ENCODE measurements around the gene MLLT3. TPM values are rescaled to one million over a fixed set of nuclear protein-coding genes. Genes with fewer than 3 reads are reported as not detected.
A peak's percentile ranks its signal among the peaks of the same experiment; 100 is the strongest.

Gene MLLT3
- total RNA-seq, 2 experiments from 2014 or later, result 42.5 to 49.2 TPM

- Mint-ChIP-seq H3K9me3 (ENCODE audit: low read depth) (peaks cover 4% of the 10 kb centered on the region), H3K27ac (no peak overlapping the region), H3K4me1 (peaks cover 13% of the 10 kb centered on the region), H3K27me3 (no peaks in the 10 kb centered on the region), H3K4me3 (no peak overlapping the region), H3K36me3 (ENCODE audit: low read depth) (no peaks in the 10 kb centered on the region)
- intact Hi-C loops (cut with DNase I, micrococcal nuclease), result loop anchor here in 1 of 2 experiments (10.0 kb wide), 1 partner anchor 119 kb away; no protein-coding TSS in a partner anchor
- DNase-seq (no peak), ATAC-seq (no peak)
- ChIA-PET CTCF (interaction anchor here (0.6 to 1.3 kb wide), 2 partner anchors 22 to 539 kb away, joined by 3 to 4 read pairs; no protein-coding TSS in a partner anchor), POLR2A (no interaction called here)
These were observed 288.3 kb downstream of the MLLT3 start for GRCh38 chr9:20333991-20334390.

- intact Hi-C loops (cut with DNase I, micrococcal nuclease), result loop anchor here (1.0 to 10.0 kb wide), 4 partner anchors 16 to 355 kb away; no protein-coding TSS in a partner anchor
- no peak overlapping the region for H3K4me3 Mint-ChIP-seq
These were observed 291.1 kb downstream of the MLLT3 start for GRCh38 chr9:20331095-20331685.

GRCh38 chr9:20330688-20331087, 291.6 kb downstream of the MLLT3 start:
- DNase-seq (no peak), ATAC-seq (no peak)
- intact Hi-C loops (cut with DNase I, micrococcal nuclease), result loop anchor here (1.0 to 10.0 kb wide), 4 partner anchors 15 to 354 kb away; no protein-coding TSS in a partner anchor
- no peaks in the 10 kb centered on the region for H3K36me3 Mint-ChIP-seq (ENCODE audit: low read depth)
- CTCF ChIA-PET, result no interaction called here
- peaks cover 13% of the 10 kb centered on the region for H3K4me1 Mint-ChIP-seq
- H3K27ac Mint-ChIP-seq, result no peak overlapping the region
- H3K27me3 Mint-ChIP-seq, result no peaks in the 10 kb centered on the region
- POLR2A ChIA-PET, result no interaction called here
- no peaks in the 10 kb centered on the region for H3K9me3 Mint-ChIP-seq (ENCODE audit: low read depth)
- no peak overlapping the region for H3K4me3 Mint-ChIP-seq

More at GRCh38 chr9:20331095-20331685, 291.1 kb downstream of the MLLT3 start:
- DNase-seq, result no peak
- H3K9me3 Mint-ChIP-seq (ENCODE audit: low read depth), result no peaks in the 10 kb centered on the region
- H3K27me3 Mint-ChIP-seq, result no peaks in the 10 kb centered on the region
- ATAC-seq, result peak; percentile 93
- H3K36me3 Mint-ChIP-seq (ENCODE audit: low read depth), result no peaks in the 10 kb centered on the region
- CTCF ChIA-PET, result no interaction called here
- POLR2A ChIA-PET, result no interaction called here
- H3K4me1 Mint-ChIP-seq, result peaks cover 13% of the 10 kb centered on the region
- no peak overlapping the region for H3K27ac Mint-ChIP-seq

- CTCF ChIA-PET, result no interaction called here
- peaks cover 8% of the 10 kb centered on the region for H3K36me3 Mint-ChIP-seq (ENCODE audit: low read depth)
- H3K4me1 Mint-ChIP-seq, result peaks cover 42% of the 10 kb centered on the region
- ATAC-seq, result no peak
- intact Hi-C loops (cut with DNase I, micrococcal nuclease), result no loop called here
- DNase-seq, result no peak
- no peak overlapping the region for H3K4me3 Mint-ChIP-seq
- H3K27ac Mint-ChIP-seq, result no peak overlapping the region
- POLR2A ChIA-PET, result interaction anchor here (0.6 kb wide), 1 partner anchor 635 kb away, joined by 3 read pairs; no protein-coding TSS in a partner anchor
- no peaks in the 10 kb centered on the region for H3K27me3 Mint-ChIP-seq
- peaks cover 2% of the 10 kb centered on the region for H3K9me3 Mint-ChIP-seq (ENCODE audit: low read depth)
These were observed 295.8 kb downstream of the MLLT3 start for GRCh38 chr9:20326516-20326915.

- Mint-ChIP-seq H3K4me1 (peaks cover 49% of the 10 kb centered on the region), H3K27ac (no peak overlapping the region), H3K36me3 (ENCODE audit: low read depth) (peaks cover 8% of the 10 kb centered on the region), H3K4me3 (no peak overlapping the region), H3K27me3 (no peaks in the 10 kb centered on the region), H3K9me3 (ENCODE audit: low read depth) (peaks cover 2% of the 10 kb centered on the region)
- ATAC-seq (no peak), DNase-seq (no peak)
- intact Hi-C loops (cut with DNase I, micrococcal nuclease), result no loop called here
- ChIA-PET POLR2A (no interaction called here), CTCF (interaction anchor here (0.6 kb wide), 1 partner anchor 133 kb away, joined by 3 read pairs; no protein-coding TSS in a partner anchor)
These were observed 297.3 kb downstream of the MLLT3 start for GRCh38 chr9:20325008-20325407.

- H3K4me1 Mint-ChIP-seq, result peaks cover 71% of the 10 kb centered on the region
- CTCF ChIA-PET, result interaction anchor here (0.5 to 1.9 kb wide), 7 partner anchors 15 to 429 kb away, joined by 3 to 7 read pairs (median 4); no protein-coding TSS in a partner anchor
- peak overlapping the region; percentile 88 for H3K27ac Mint-ChIP-seq
These were observed 300.1 kb downstream of the MLLT3 start for GRCh38 chr9:20322212-20322611.

GRCh38 chr9:20321423-20322082, 300.7 kb downstream of the MLLT3 start:
- ATAC-seq (peak; percentile 79), DNase-seq (peak; percentile 71)
- peaks cover 76% of the 10 kb centered on the region for H3K4me1 Mint-ChIP-seq
- H3K27me3 Mint-ChIP-seq, result no peaks in the 10 kb centered on the region
- H3K4me3 Mint-ChIP-seq, result no peak overlapping the region
- intact Hi-C loops (cut with DNase I, micrococcal nuclease), result loop anchor here (2.0 to 5.0 kb wide), 4 partner anchors 33 to 776 kb away; partner anchors contain the start of gene MLLT3 (in 1 of the 2)
- H3K36me3 Mint-ChIP-seq (ENCODE audit: low read depth), result peaks cover 11% of the 10 kb centered on the region
- CTCF ChIA-PET, result interaction anchor here (0.5 to 1.9 kb wide), 8 partner anchors 14 to 458 kb away, joined by 3 to 7 read pairs (median 4); no protein-coding TSS in a partner anchor
- H3K9me3 Mint-ChIP-seq (ENCODE audit: low read depth), result peaks cover 2% of the 10 kb centered on the region
- POLR2A ChIA-PET, result interaction anchor here (0.7 to 0.9 kb wide), 2 partner anchors 36 to 300 kb away, joined by 3 read pairs; partner anchors contain the start of gene MLLT3
- H3K27ac Mint-ChIP-seq, result peak overlapping the region; percentile 88

More at GRCh38 chr9:20322212-20322611, 300.1 kb downstream of the MLLT3 start:
- Mint-ChIP-seq H3K27me3 (no peaks in the 10 kb centered on the region), H3K9me3 (ENCODE audit: low read depth) (peaks cover 2% of the 10 kb centered on the region), H3K36me3 (ENCODE audit: low read depth) (peaks cover 8% of the 10 kb centered on the region), H3K4me3 (no peak overlapping the region)
- intact Hi-C loops (cut with DNase I, micrococcal nuclease), result loop anchor here in 1 of 2 experiments (5.0 kb wide), 1 partner anchor 775 kb away; no protein-coding TSS in a partner anchor
- POLR2A ChIA-PET, result no interaction called here
- ATAC-seq (no peak), DNase-seq (no peak)

- H3K9me3 Mint-ChIP-seq (ENCODE audit: low read depth), result peaks cover 2% of the 10 kb centered on the region
- POLR2A ChIA-PET, result interaction anchor here (0.9 kb wide), 1 partner anchor 301 kb away, joined by 3 read pairs; the partner anchor contains the start of gene MLLT3
- intact Hi-C loops (cut with DNase I, micrococcal nuclease), result loop anchor here (1.0 to 5.0 kb wide), 5 partner anchors 34 to 776 kb away; partner anchors contain the start of gene MLLT3 (in 1 of the 2)
- H3K4me3 Mint-ChIP-seq, result no peak overlapping the region
- no peaks in the 10 kb centered on the region for H3K27me3 Mint-ChIP-seq
- DNase-seq, result no peak
- CTCF ChIA-PET, result interaction anchor here (0.7 to 1.9 kb wide), 4 partner anchors 10 to 459 kb away, joined by 3 to 7 read pairs (median 4); no protein-coding TSS in a partner anchor
- peaks cover 82% of the 10 kb centered on the region for H3K4me1 Mint-ChIP-seq
- peak overlapping the region; percentile 88 for H3K27ac Mint-ChIP-seq
- no peak for ATAC-seq
- H3K36me3 Mint-ChIP-seq (ENCODE audit: low read depth), result peaks cover 11% of the 10 kb centered on the region
These were observed 301.4 kb downstream of the MLLT3 start for GRCh38 chr9:20320921-20321320.

- peak overlapping the region; percentile 29 for H3K27ac Mint-ChIP-seq
- H3K4me1 Mint-ChIP-seq, result peaks cover 90% of the 10 kb centered on the region
- ChIA-PET CTCF (interaction anchor here (0.7 to 0.9 kb wide), 3 partner anchors 9 to 35 kb away, joined by 3 to 4 read pairs (median 4); no protein-coding TSS in a partner anchor), POLR2A (interaction anchor here (0.6 kb wide), 1 partner anchor 9 kb away, joined by 3 read pairs; no protein-coding TSS in a partner anchor)
- H3K9me3 Mint-ChIP-seq (ENCODE audit: low read depth), result no peaks in the 10 kb centered on the region
- H3K4me3 Mint-ChIP-seq, result no peak overlapping the region
- H3K36me3 Mint-ChIP-seq (ENCODE audit: low read depth), result peaks cover 11% of the 10 kb centered on the region
- no peaks in the 10 kb centered on the region for H3K27me3 Mint-ChIP-seq
- intact Hi-C loops (cut with DNase I, micrococcal nuclease), result loop anchor here (1.0 to 5.0 kb wide), 8 partner anchors 35 to 778 kb away; partner anchors contain the start of gene MLLT3 (in 1 of the 2)
- DNase-seq (peak; percentile 52), ATAC-seq (peak; percentile 74)
These were observed 302.5 kb downstream of the MLLT3 start for GRCh38 chr9:20319641-20320337.

- H3K4me1 Mint-ChIP-seq, result peaks cover 88% of the 10 kb centered on the region
- H3K36me3 Mint-ChIP-seq (ENCODE audit: low read depth), result peaks cover 9% of the 10 kb centered on the region
- DNase-seq (no peak), ATAC-seq (no peak)
- H3K9me3 Mint-ChIP-seq (ENCODE audit: low read depth), result no peaks in the 10 kb centered on the region
- H3K27ac Mint-ChIP-seq, result peak overlapping the region; percentile 29
- POLR2A ChIA-PET, result no interaction called here
- no peak overlapping the region for H3K4me3 Mint-ChIP-seq
- intact Hi-C loops (cut with DNase I, micrococcal nuclease), result loop anchor here (5.0 kb wide), 3 partner anchors 77 to 342 kb away; no protein-coding TSS in a partner anchor
- no peaks in the 10 kb centered on the region for H3K27me3 Mint-ChIP-seq
- CTCF ChIA-PET, result interaction anchor here (0.9 kb wide), 1 partner anchor 29 kb away, joined by 4 read pairs; no protein-coding TSS in a partner anchor
These were observed 303.1 kb downstream of the MLLT3 start for GRCh38 chr9:20319241-20319640.

All from activated CD4-positive, alpha-beta T cell treated with anti-CD3 and anti-CD28 coated beads for 36 hours (primary cell).